ES-I3 (cell line): Measurements from ENCODE around the gene RRP1.

Source experiments
- H3K36me3 ChIP-seq: 2 replicates; pipeline ENCODE4 v1.6.1; 2013; ENCODE audit warnings: mild to moderate bottlenecking, low read length, control low read depth, moderate library complexity; ENCODE audit not compliant: insufficient read depth
- H3K4me1 ChIP-seq: 2 replicates; pipeline ENCODE4 v1.6.1; 2013; ENCODE audit warnings: mild to moderate bottlenecking, control low read depth, low read length; ENCODE audit not compliant: insufficient read depth
- H3K9ac ChIP-seq: 2 replicates; pipeline ENCODE4 v1.6.1; 2013; ENCODE audit warnings: low read depth, mild to moderate bottlenecking, low read length, moderate library complexity
- H3K9me3 ChIP-seq: 2 replicates; pipeline ENCODE4 v1.6.1; 2013; ENCODE audit warnings: mild to moderate bottlenecking, low read length, moderate library complexity; ENCODE audit not compliant: control insufficient read depth, insufficient read depth

RRP1 gene

GRCh38 chr21:43764576-43765495 lies 24.5 kb upstream of the RRP1 start:
- Histone ChIP-seq H3K36me3 (peaks cover 9% of the 10 kb centered on the region; the same call in 1 of the 2 replicates), H3K4me1 (peaks cover 12% of the 10 kb centered on the region; the same call in 1 of the 2 replicates), H3K9ac (no peak overlapping the region), H3K9me3 (no peaks in the 10 kb centered on the region)

GRCh38 chr21:43766734-43767497 lies 22.5 kb upstream of the RRP1 start:
- H3K4me1 ChIP-seq = peaks cover 21% of the 10 kb centered on the region
- H3K9ac ChIP-seq = no peak overlapping the region
- no peaks in the 10 kb centered on the region for H3K9me3 ChIP-seq
- peaks cover 9% of the 10 kb centered on the region; the same call in 1 of the 2 replicates for H3K36me3 ChIP-seq

DNA sequence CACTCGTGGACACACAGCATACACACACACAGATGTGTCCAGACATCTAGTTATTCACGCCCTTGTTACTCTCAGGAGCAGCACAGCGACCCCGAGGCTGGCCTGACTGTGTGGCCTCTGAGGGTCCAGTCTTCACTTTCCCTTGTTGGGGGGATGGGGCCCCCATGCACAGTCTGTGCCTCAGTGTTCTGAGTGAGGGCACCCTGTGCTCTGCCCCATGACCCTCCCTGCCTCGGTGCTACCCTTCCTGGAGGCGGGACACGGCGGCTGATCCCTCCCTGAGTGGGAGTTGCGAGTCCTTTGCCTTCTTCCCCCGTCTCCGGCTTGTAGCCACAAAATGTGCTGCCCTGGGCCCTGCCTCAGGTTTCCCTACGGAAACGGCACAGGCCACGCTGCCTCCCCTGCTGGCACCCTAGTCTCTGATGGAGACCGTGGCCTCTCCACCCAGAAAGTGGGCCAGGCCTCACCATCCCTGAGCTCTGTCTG lies 21.8 kb upstream of the RRP1 start:
- Histone ChIP-seq H3K36me3 (peaks cover 9% of the 10 kb centered on the region; the same call in 1 of the 2 replicates), H3K4me1 (peaks cover 28% of the 10 kb centered on the region), H3K9me3 (no peaks in the 10 kb centered on the region), H3K9ac (no peak overlapping the region)

DNA sequence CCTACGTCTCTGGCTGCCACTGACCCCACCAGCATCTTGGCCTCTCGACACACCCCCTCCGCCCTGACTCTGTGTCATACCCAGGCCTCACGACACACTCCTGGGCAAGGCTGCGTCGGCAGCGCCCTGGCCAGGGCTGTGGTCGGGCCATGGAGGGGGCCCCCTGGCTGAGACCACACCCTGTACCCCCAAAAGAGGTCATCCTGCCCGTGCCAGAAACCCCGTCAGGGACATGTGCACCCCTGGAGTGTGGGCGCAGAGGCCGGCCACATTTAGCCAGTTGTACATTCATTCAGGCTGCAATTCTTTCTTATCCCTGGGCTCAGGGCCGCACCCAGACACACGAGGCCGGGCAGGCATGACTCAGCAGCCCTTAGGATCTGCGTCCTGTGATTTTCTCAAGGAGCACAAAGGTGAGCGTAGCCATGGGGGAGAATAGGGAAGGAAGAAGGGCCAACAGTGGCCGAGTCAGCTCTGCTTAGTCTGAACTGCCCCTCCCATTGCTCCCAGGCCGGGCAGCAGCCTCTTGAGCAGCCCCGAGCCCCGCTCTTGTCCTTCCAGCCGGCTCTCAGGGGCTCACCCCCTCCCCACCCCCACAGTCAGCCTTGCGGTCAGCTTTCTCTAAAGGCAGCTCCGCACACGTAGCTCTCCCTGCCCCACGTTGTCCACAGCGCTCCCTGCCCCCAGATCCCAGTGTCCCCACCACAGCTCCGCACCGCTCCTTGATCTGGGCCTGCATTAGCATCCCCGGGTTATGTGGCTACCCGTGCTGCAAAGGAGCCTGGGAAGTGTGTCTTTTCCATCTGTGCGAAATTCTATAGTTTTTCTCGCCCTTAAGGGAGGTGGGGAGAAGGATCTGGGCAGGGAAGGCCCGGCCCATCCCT lies 21.2 kb upstream of the RRP1 start:
- peak overlapping the region; percentile 1; the same call in 1 of the 2 replicates for H3K9ac ChIP-seq
- peaks cover 32% of the 10 kb centered on the region for H3K4me1 ChIP-seq
- no peaks in the 10 kb centered on the region for H3K9me3 ChIP-seq
- H3K36me3 ChIP-seq = peaks cover 4% of the 10 kb centered on the region; the same call in 1 of the 2 replicates

DNA sequence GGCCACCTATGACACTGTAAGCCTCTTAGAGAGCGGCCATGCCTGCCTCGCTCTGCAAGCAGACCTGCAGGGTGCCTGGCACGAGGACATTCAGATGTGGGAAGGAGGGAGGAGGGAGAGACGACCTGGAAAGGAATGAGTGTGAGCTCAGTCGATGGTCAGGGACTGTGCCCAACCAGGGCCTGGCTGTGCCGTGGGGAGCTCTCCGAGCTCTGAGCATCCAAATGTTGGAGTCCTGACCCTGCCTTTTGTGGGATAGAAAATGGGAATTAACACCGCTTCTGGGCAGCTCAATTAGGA lies 20.6 kb upstream of the RRP1 start:
- Histone ChIP-seq H3K9me3 (no peaks in the 10 kb centered on the region), H3K9ac (no peak overlapping the region), H3K36me3 (peaks cover 5% of the 10 kb centered on the region; the same call in 1 of the 2 replicates), H3K4me1 (peaks cover 32% of the 10 kb centered on the region)

GRCh38 chr21:43769325-43769958 lies 19.9 kb upstream of the RRP1 start:
- Histone ChIP-seq H3K9ac (no peak overlapping the region), H3K36me3 (peaks cover 5% of the 10 kb centered on the region), H3K4me1 (peaks cover 32% of the 10 kb centered on the region), H3K9me3 (no peaks in the 10 kb centered on the region)

GRCh38 chr21:43770066-43770655 lies 19.2 kb upstream of the RRP1 start:
- Histone ChIP-seq H3K4me1 (peaks cover 32% of the 10 kb centered on the region), H3K36me3 (peaks cover 5% of the 10 kb centered on the region), H3K9ac (no peak overlapping the region), H3K9me3 (no peaks in the 10 kb centered on the region)

GRCh38 chr21:43771199-43771675 lies 18.1 kb upstream of the RRP1 start:
- Histone ChIP-seq H3K4me1 (peaks cover 32% of the 10 kb centered on the region), H3K9ac (no peak overlapping the region), H3K9me3 (no peaks in the 10 kb centered on the region)

GRCh38 chr21:43771698-43772424 lies 17.5 kb upstream of the RRP1 start:
- Histone ChIP-seq H3K4me1 (peaks cover 32% of the 10 kb centered on the region), H3K9ac (no peak overlapping the region), H3K9me3 (no peaks in the 10 kb centered on the region), H3K36me3 (peaks cover 5% of the 10 kb centered on the region)

More at GRCh38 chr21:43771199-43771675, 18.1 kb upstream of the RRP1 start:
- peaks cover 5% of the 10 kb centered on the region for H3K36me3 ChIP-seq

- peaks cover 5% of the 10 kb centered on the region for H3K36me3 ChIP-seq
- H3K9ac ChIP-seq = no peak overlapping the region; the same call in 1 of the 2 replicates
- H3K9me3 ChIP-seq = no peaks in the 10 kb centered on the region
- peaks cover 32% of the 10 kb centered on the region for H3K4me1 ChIP-seq
Observed at GRCh38 chr21:43772425-43772821, 17.0 kb upstream of the RRP1 start.

DNA sequence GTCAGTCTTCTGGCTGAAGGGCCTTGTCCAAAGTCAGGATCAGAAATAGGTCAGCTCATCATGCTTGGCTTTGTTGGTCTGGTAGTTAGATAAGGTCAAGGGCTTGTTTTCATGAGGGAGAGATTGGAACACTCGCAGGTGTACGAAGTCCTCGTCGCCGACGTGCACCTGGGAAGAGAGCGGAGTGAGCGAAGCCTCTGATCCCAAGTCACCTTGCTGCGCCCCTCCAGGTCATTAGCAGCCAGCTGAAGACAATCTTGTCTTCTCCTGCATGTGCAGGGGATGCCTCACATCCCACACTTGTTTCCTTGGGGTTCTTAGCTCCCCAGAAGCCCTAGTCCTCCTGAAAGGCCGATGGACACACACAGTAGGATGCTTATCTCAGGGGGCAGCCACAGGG lies 15.2 kb upstream of the RRP1 start:
- H3K9ac ChIP-seq = no peak overlapping the region

DNA sequence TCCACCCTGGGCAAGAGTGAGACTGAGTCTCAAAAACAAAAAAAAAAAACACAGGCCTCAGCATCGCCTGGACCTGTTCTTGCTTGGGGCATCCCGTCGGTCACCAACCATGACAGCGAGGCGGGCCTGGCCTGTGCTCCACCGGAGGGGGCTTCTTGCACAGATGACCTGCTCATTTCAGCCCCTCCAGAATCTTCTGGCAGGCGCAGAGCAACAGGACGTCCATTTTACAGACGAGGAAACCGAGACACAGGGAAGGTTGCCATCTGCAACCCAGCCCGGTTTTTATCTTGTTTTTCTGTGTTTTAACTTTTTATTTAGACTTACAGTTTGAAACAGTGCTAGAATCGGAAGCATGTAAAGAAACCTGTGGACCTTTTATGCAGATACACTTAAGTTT lies 14.2 kb upstream of the RRP1 start:
- H3K9me3 ChIP-seq = no peaks in the 10 kb centered on the region
- peaks cover 5% of the 10 kb centered on the region for H3K36me3 ChIP-seq
- peaks cover 20% of the 10 kb centered on the region for H3K4me1 ChIP-seq
- peak overlapping the region; percentile 100 for H3K9ac ChIP-seq

More for the DNA sequence above, 15.2 kb upstream of the RRP1 start:
- H3K9me3 ChIP-seq = no peaks in the 10 kb centered on the region
- H3K4me1 ChIP-seq = peaks cover 20% of the 10 kb centered on the region
- H3K36me3 ChIP-seq = peaks cover 5% of the 10 kb centered on the region
